Memory B cell (primary cell): ENCODE results near the gene FCRL3.

Experiments
- ATAC-seq: fragments of 150-1000 bp; cut with Tn5 transposase; 2 replicates; pipeline ENCODE4 v1.10.0; 2021; ENCODE audit warnings: low read depth, mild to moderate bottlenecking, moderate library complexity
- DNase-seq, 2 donors: peaks; one replicate each; pipeline ENCODE4 v3.0.0; 2022; ENCODE audit warnings: low spot score in 2 of 2
- H3K27ac Mint-ChIP-seq: one replicate; pipeline ENCODE4 v1.8.0; 2022; ENCODE audit warnings: mild to moderate bottlenecking, moderate library complexity, mixed read lengths
- H3K27me3 Mint-ChIP-seq: one replicate; pipeline ENCODE4 v1.8.0; 2022; ENCODE audit warnings: mixed read lengths
- H3K36me3 Mint-ChIP-seq: one replicate; pipeline ENCODE4 v1.8.0; 2022; ENCODE audit warnings: mild to moderate bottlenecking, mixed read lengths
- H3K4me1 Mint-ChIP-seq: one replicate; pipeline ENCODE4 v1.8.0; 2022; ENCODE audit warnings: mixed read lengths
- H3K4me3 Mint-ChIP-seq: one replicate; pipeline ENCODE4 v1.8.0; 2022; ENCODE audit warnings: mild to moderate bottlenecking, moderate library complexity, mixed read lengths
- H3K9me3 Mint-ChIP-seq: one replicate; pipeline ENCODE4 v1.8.0; 2022; ENCODE audit warnings: mixed read lengths

The FCRL3 gene

DNA sequence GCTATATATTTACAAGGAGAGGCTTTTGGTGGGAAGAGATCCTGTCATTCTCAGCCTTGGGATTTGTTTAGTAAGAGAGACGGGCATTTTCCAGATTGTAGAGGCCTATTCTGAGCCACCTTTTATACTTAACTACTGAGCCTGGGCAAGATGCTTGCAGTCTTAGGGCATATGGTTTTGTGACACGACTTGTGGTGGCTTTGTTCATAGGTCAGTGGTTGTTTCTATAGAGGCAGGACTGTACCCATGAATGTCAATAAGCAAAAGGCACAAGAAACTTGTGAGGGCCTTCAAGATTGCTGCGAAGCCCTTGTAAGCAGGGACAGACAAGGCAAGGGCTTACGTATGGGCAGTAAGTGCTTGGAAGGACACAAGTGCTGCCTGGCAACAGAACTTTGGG, 3.4 kb upstream of the FCRL3 start:
- Mint-ChIP-seq H3K27ac (no peak overlapping the region), H3K4me3 (no peak overlapping the region), H3K9me3 (no peaks in the 10 kb centered on the region), H3K27me3 (no peaks in the 10 kb centered on the region), H3K36me3 (peaks cover 1% of the 10 kb centered on the region), H3K4me1 (peaks cover 55% of the 10 kb centered on the region)
- ATAC-seq = no peak
- no peak for DNase-seq

DNA sequence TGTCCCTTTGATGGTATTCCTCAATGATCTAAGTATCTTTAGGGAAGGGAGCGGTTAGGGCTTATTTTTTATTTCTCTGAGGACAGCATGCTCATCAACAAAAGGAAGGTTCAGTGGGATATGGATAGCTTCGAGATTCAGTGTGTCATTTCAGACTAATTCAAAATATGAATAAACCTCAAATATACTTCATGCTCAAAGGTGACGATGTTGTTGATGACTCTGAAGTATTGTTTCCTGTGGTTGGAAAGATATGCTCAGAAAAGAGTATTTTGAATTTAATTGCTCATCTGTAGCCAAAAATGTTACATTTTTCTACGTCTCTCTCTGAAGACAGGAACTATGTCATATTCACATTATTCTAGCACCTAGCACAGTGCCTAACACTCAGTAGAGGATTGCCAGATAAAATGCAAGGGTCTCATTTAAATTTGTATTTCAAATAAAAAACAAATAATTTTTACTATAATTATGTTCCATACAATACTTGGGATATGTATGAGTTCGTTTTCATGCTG, 1.8 kb upstream of the FCRL3 start:
- H3K27me3 Mint-ChIP-seq = no peaks in the 10 kb centered on the region
- H3K36me3 Mint-ChIP-seq = peaks cover 4% of the 10 kb centered on the region
- H3K27ac Mint-ChIP-seq = no peak overlapping the region
- peaks cover 69% of the 10 kb centered on the region for H3K4me1 Mint-ChIP-seq
- ATAC-seq (no peak), DNase-seq (no peak)
- H3K9me3 Mint-ChIP-seq = no peaks in the 10 kb centered on the region
- H3K4me3 Mint-ChIP-seq = no peak overlapping the region

DNA sequence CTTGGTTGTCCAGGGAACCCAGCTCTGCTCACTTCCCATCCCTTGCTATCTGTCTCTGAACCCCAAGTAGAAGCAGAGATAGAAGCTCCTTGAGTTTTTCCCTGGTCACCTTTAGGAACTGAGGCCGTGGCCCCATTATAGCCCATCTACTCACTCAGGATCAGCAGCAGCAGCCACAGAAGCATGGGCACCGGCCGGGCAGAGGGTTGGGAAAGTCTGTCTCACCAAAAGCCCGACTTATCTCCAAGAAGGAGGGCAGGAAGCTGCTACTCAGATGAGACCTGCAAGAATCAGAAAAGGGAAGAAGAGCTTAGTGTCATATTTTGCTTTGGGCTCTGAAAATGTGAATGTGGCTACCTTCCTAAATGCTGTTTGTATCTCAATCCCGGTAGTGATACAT, 264 bp downstream of the FCRL3 start:
- Mint-ChIP-seq H3K27ac (peak overlapping the region; percentile 91), H3K36me3 (peaks cover 5% of the 10 kb centered on the region), H3K27me3 (no peaks in the 10 kb centered on the region), H3K4me1 (peaks cover 73% of the 10 kb centered on the region), H3K9me3 (no peaks in the 10 kb centered on the region), H3K4me3 (peak overlapping the region; percentile 91)
- DNase-seq (no peak), ATAC-seq (peak; percentile 42)

DNA sequence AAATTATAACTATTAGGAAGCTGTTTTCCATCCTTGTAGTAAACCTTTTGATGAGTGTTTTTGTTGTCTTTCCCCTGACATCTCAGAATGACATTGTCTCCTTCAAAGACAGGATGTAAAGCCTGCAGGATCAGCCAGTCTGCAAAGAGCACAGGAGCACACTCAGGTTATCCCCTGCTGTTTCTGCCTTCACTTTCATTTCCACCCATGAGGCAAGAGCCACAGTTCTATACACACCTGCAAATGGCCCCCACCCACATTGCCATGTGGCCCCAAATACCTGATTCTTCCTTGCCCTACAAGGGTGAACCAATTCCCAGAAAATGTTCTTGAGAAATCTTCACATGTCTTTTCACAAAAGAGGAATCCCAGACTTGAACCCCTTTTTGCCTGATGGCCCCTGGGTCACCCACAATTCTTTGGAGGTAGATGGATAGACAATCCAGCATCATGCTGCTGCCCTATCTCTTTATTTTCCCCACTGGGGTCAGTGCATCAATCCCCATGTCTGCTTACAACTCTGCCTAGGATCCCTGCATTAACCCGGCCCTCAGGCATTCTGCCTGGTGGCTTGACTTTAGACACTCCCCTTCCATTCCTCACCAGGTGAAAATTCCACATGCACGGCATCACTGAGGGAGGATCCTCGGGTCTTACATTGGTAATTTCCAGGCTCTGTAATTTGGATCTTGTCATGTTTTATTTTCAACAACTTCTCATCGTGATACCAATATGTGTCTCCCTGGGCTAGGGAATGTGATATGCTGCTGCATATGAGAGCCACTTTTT, 2.6 kb downstream of the FCRL3 start:
- ATAC-seq (peak; percentile 64), DNase-seq (no peak)
- H3K27ac Mint-ChIP-seq = peak overlapping the region; percentile 91
- peaks cover 23% of the 10 kb centered on the region for H3K36me3 Mint-ChIP-seq
- no peaks in the 10 kb centered on the region for H3K9me3 Mint-ChIP-seq
- peak overlapping the region; percentile 71 for H3K4me3 Mint-ChIP-seq
- no peaks in the 10 kb centered on the region for H3K27me3 Mint-ChIP-seq
- H3K4me1 Mint-ChIP-seq = peaks cover 78% of the 10 kb centered on the region

DNA sequence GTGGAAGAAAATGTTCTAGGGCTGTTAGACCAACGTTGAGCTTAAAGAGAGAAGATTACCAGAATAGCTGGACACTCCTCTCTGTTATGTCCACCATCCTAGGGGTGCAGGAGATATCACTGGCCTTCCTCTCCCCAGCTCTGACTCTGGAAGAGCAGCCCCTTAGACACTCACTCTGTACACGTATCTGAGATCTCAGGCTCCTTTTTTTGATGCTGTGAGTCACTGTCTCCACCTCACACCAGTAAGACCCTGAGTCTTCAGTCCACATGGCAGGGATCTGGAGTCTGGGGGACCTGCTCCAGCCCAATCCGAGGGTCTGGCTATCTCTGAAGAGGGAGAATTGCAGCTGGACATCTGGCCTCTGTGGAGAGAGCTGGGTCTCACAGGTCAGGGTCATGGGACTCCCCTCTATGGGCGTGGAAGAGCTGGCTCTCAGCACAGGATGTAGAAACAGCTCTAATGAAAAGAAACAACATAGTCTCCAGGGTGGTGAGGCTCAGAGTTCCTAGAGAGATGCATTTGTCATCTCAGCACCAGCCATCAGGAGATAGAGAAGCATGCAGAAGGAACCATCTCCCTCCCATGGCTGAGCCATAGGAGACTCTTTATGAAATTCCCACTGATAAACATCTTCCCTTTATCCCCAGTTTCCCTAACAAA, 3.5 kb downstream of the FCRL3 start:
- DNase-seq (no peak), ATAC-seq (no peak)
- Mint-ChIP-seq H3K27me3 (no peaks in the 10 kb centered on the region), H3K9me3 (no peaks in the 10 kb centered on the region), H3K4me3 (peak overlapping the region; percentile 71), H3K27ac (peak overlapping the region; percentile 91), H3K36me3 (peaks cover 23% of the 10 kb centered on the region), H3K4me1 (peaks cover 74% of the 10 kb centered on the region)

DNA sequence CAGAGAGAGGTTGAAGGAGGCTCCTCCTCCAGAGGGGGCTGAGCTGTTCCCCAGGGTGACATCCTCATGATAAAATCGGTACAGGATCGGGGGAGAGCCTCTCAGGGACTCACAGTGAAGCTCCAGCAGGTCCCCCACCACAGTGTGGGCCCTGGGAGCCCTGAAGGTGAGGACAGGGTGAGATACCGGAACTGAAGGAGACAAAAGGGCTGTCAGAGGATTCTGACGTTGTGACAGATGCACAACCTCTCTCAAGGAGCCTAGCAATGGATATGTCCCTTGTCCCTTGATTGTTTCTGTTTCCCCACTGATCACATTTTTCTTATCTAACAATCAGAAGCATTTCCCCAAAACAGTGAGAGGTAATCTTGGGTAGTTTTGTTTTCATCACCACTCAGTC, 5.2 kb downstream of the FCRL3 start:
- Mint-ChIP-seq H3K27ac (peak overlapping the region; percentile 91), H3K4me3 (peak overlapping the region; percentile 45), H3K27me3 (no peaks in the 10 kb centered on the region), H3K9me3 (no peaks in the 10 kb centered on the region), H3K4me1 (peaks cover 72% of the 10 kb centered on the region), H3K36me3 (peaks cover 23% of the 10 kb centered on the region)
- ATAC-seq (no peak), DNase-seq (no peak)

DNA sequence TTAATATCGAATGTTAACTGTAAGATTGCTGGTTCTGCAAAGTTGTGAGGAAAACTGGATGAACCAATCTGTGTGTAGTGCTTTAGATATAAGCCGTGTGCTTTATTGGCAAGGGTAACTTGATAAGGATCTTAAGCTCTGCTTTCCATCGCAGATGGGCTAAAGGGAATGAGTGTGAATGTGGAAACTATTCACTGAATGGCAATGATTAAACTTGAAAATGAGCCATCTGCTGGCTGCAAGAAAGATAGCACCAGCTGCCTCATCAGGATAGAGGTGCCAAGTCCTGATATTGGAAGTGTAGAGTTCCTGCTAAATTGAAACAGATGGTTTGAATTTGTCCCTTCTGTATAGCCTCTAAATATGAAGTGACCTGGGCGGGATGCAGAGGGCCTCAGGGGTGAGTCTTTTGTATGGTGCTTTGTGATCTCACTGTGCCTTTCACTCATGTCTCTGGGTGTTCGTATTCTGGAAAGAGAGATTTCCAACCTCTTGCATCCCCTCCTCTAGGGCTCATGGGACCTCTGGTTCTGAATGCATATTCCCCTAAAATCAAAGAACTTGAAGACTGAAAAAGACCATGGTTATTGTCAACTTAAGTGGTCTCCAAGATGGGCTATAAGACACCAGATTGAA, 9.2 kb downstream of the FCRL3 start:
- Mint-ChIP-seq H3K4me1 (peaks cover 57% of the 10 kb centered on the region), H3K36me3 (peaks cover 39% of the 10 kb centered on the region), H3K27ac (peak overlapping the region; percentile 42), H3K9me3 (no peaks in the 10 kb centered on the region), H3K4me3 (no peak overlapping the region), H3K27me3 (no peaks in the 10 kb centered on the region)
- peak; percentile 65 for ATAC-seq
- no peak for DNase-seq

DNA sequence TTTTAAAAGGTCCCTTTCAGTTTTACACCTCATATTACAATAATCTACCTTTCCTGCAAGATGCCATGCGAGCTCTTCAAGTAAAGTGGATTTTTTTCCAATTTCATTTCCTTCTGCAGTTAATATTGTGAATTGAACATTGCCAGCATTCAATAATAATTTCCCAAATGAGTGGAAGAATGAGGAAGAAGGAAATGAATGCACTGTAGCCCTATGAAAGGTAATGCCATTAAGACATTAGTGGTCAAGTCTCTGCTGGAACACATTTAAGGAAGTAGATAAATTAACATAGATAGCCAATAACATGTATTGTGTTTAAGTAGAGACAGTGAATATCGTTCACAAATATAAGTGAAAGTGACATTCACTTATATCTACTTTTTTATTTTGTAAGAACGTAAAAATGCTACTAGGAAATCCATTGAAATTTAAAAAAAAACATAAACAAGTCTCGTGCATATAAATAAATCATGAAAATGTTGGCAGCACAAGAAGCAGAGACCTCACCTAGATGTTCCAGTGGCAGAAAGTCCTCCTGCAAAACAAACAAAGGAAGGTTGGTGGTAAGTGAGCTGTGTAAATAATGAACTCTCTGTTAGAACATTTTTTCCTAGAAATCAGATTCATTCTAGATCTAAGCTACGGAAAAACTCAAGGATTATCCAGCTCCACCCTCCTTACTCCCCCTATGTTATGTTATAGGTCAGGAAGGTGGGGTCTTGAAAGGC, 17.7 kb downstream of the FCRL3 start:
- H3K27me3 Mint-ChIP-seq = no peaks in the 10 kb centered on the region
- no peak for DNase-seq
- H3K36me3 Mint-ChIP-seq = peaks cover 57% of the 10 kb centered on the region
- no peak overlapping the region for H3K4me3 Mint-ChIP-seq
- H3K9me3 Mint-ChIP-seq = no peaks in the 10 kb centered on the region
- H3K4me1 Mint-ChIP-seq = peaks cover 22% of the 10 kb centered on the region
- no peak overlapping the region for H3K27ac Mint-ChIP-seq
- no peak for ATAC-seq

DNA sequence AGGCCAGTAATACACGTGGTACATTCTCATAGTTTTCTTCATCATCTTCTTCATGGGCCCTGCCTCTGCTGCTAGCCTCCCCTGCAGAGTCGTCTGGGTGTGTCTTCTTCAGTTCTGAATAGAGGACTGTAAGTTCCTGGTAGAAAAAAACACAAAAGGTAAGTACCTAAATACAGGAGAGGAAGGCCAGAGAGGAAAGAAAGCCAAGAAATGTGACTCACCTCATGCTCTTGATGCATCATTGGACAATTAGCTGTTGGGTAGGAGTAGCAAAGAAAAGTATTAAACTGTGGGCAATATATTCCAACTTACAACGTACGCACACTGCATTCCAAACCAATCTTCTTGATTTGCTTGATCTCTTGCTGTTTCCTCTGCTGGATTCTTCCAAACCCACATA, 21.8 kb downstream of the FCRL3 start:
- peaks cover 5% of the 10 kb centered on the region for H3K4me1 Mint-ChIP-seq
- no peak overlapping the region for H3K4me3 Mint-ChIP-seq
- H3K36me3 Mint-ChIP-seq = peaks cover 63% of the 10 kb centered on the region
- H3K27me3 Mint-ChIP-seq = no peaks in the 10 kb centered on the region
- DNase-seq (no peak), ATAC-seq (no peak)
- H3K27ac Mint-ChIP-seq = no peak overlapping the region
- H3K9me3 Mint-ChIP-seq = peaks cover 5% of the 10 kb centered on the region

DNA sequence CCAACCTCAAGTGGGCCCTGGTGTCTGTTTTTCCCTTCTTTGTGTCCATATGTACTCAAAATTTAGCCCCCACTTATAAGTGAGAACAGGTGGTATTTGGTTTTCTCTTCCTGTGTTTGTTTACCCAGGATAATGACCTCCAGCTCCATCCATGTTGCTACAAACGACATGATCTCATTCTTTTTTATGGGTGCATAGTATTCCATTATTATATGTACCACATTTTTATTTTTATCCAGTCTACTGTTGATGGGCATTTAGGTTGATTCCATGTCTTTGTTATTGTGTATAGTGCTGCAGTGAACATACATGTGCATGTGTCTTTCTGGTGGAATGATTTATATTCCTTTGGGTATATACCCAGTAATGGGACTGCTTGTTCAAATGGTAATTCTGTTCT, 27.6 kb downstream of the FCRL3 start:
- H3K36me3 Mint-ChIP-seq = peaks cover 46% of the 10 kb centered on the region
- H3K9me3 Mint-ChIP-seq = peaks cover 20% of the 10 kb centered on the region
- no peaks in the 10 kb centered on the region for H3K27me3 Mint-ChIP-seq
- H3K4me1 Mint-ChIP-seq = no peaks in the 10 kb centered on the region
- DNase-seq (no peak), ATAC-seq (no peak)
- no peak overlapping the region for H3K27ac Mint-ChIP-seq
- H3K4me3 Mint-ChIP-seq = no peak overlapping the region

DNA sequence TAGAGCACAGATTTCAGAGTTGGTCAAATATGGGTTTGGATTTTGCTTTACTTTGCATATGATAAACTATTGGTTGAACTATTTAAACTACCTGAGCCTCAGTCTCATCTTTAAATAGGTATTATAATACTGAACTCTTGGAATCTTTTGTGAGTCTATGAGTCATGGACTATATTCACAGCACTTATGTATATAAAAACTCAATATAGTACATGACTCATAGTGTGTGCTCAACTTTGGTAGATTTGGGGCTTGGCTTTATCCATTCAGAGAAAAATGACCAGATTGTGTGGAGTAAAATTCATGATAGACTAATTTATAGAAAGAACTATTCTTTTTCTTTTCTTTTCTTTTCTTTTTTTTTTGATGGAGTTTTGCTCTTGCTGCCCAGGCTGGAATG, 28.7 kb downstream of the FCRL3 start:
- H3K4me3 Mint-ChIP-seq = no peak overlapping the region
- ATAC-seq = no peak

DNA sequence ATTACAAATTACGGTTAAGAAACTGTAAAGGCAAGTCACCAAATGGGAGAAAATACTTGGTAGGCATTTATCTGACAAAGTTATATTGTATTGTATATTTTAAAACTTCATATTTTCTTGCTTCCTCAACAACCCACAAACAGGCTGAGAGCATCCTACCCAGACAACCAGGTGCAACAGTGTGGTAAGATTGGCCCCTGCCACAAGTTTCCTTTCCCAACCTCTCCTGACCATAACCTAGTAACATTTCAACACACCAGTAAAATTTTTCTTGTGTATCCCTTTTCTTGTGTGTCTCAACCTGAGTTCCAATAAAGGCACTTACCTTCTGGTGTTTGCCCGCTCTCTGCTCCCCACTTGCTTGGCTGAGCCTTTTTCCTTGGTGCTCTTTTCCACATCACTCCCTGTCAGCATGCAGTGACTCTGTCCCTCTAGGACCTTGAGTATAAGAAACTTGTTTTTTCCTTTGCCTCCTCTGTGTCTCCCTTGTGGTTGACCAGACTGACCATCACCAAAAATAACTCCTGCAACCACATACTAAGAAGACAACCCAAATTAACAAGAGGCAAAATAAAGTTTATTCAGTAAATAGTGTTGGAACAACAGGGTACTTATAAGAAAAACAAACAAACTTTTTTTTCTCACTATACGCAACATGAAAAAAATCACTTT, 40.9 kb downstream of the FCRL3 start:
- peaks cover 4% of the 10 kb centered on the region for H3K36me3 Mint-ChIP-seq
- no peak overlapping the region for H3K27ac Mint-ChIP-seq
- H3K4me3 Mint-ChIP-seq = no peak overlapping the region
- peaks cover 8% of the 10 kb centered on the region for H3K9me3 Mint-ChIP-seq
- no peaks in the 10 kb centered on the region for H3K27me3 Mint-ChIP-seq
- peaks cover 37% of the 10 kb centered on the region for H3K4me1 Mint-ChIP-seq
- DNase-seq (no peak), ATAC-seq (peak; percentile 56)

More for the DNA sequence above, 28.7 kb downstream of the FCRL3 start:
- Mint-ChIP-seq H3K36me3 (peaks cover 37% of the 10 kb centered on the region), H3K4me1 (no peaks in the 10 kb centered on the region), H3K27ac (no peak overlapping the region), H3K27me3 (no peaks in the 10 kb centered on the region), H3K9me3 (peaks cover 23% of the 10 kb centered on the region)
- no peak for DNase-seq

DNA sequence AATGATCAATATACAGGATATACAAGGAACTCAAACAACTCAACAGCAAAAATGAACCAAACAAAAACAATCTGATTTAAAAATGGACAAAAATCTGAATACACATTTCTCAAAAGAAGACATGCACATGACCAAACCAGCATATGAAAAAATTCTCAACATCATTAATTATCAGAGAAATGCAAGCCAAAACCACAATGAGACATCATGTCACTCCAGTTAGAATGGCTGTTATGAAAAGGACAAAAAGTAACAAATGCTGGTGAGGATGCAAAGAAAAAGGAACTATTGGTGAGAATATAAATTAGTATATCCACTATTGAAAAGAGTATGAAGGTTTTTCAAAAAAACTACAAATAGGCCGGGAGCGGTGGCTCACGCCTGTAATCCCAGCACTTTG, 42.0 kb downstream of the FCRL3 start:
- Mint-ChIP-seq H3K36me3 (peaks cover 4% of the 10 kb centered on the region), H3K4me3 (no peak overlapping the region), H3K9me3 (peaks cover 5% of the 10 kb centered on the region), H3K4me1 (peaks cover 35% of the 10 kb centered on the region), H3K27ac (no peak overlapping the region), H3K27me3 (no peaks in the 10 kb centered on the region)
- no peak for ATAC-seq
- no peak for DNase-seq
